GM23338 (cell line): ENCODE results near the gene ING5. TPM values are rescaled to one million over a fixed set of nuclear protein-coding genes. Genes with fewer than 3 reads are reported as not detected.

Experiments
- ATAC-seq: fragments of 200-7000 bp; cut with Tn5 transposase; 3 replicates; pipeline ENCODE4 v1.9.1; 2020
- DNase-seq: peaks from one replicate; pipeline ENCODE4 v3.0.0-alpha.2; 2015; ENCODE audit warnings: low spot score
- H2AFZ ChIP-seq: fragments of 200-600 bp; sonication (generic); 2 replicates; pipeline ENCODE4 v1.8.0; 2016; ENCODE audit warnings: antibody characterized with exemption, mild to moderate bottlenecking, moderate library complexity
- H3F3A ChIP-seq: fragments of 200-600 bp; sonication (generic); replicated peaks from 2 replicates; pipeline ENCODE4 v1.8.0; 2017; ENCODE audit warnings: antibody characterized with exemption, mixed run types, low read depth
- H3K27ac ChIP-seq: fragments of 200-600 bp; sonication (generic); 2 replicates; pipeline ENCODE4 v1.6.1; 2016; ENCODE audit warnings: low read depth
- H3K27me3 ChIP-seq: fragments of 200-600 bp; sonication (generic); 2 replicates; pipeline ENCODE4 v1.8.0; 2016; ENCODE audit warnings: mild to moderate bottlenecking, mixed run types, moderate library complexity; ENCODE audit not compliant: insufficient read depth
- H3K36me3 ChIP-seq: fragments of 200-600 bp; sonication (generic); 2 replicates; pipeline ENCODE4 v1.8.0; 2016; ENCODE audit warnings: mild to moderate bottlenecking; ENCODE audit not compliant: insufficient read depth
- H3K4me1 ChIP-seq: fragments of 200-600 bp; sonication (generic); 2 replicates; pipeline ENCODE4 v1.8.0; 2016; ENCODE audit warnings: mild to moderate bottlenecking, moderate library complexity; ENCODE audit not compliant: insufficient read depth
- H3K4me2 ChIP-seq: fragments of 200-600 bp; sonication (generic); 2 replicates; pipeline ENCODE4 v1.7.1; 2017; ENCODE audit warnings: mixed run types
- H3K4me3 ChIP-seq: fragments of 200-600 bp; sonication (generic); 2 replicates; pipeline ENCODE4 v1.6.1; 2016; ENCODE audit warnings: mixed run types
- H3K79me2 ChIP-seq: fragments of 200-600 bp; sonication (generic); replicated peaks from 2 replicates; pipeline ENCODE4 v1.8.0; 2017; ENCODE audit warnings: mild to moderate bottlenecking; ENCODE audit not compliant: insufficient read depth
- H3K9me2 ChIP-seq: fragments of 200-600 bp; sonication (generic); 2 replicates; pipeline ENCODE4 v1.8.0; 2017; ENCODE audit not compliant: insufficient read depth
- H4K20me1 ChIP-seq: fragments of 200-600 bp; sonication (generic); replicated peaks from 2 replicates; pipeline ENCODE4 v1.8.0; 2017; ENCODE audit warnings: mild to moderate bottlenecking; ENCODE audit not compliant: insufficient read depth
- H3K27ac Mint-ChIP-seq: 2 replicates; pipeline ENCODE4 v1.8.0; 2020; ENCODE audit warnings: inconsistent platforms, mild to moderate bottlenecking, moderate library complexity, mixed read lengths
- H3K27me3 Mint-ChIP-seq: 3 replicates; pipeline ENCODE4 v1.8.0; 2022; ENCODE audit warnings: low read depth, mild to moderate bottlenecking, moderate library complexity, mixed read lengths, inconsistent platforms; ENCODE audit not compliant: insufficient read depth, poor library complexity
- H3K36me3 Mint-ChIP-seq: 3 replicates; pipeline ENCODE4 v1.8.0; 2021; ENCODE audit warnings: low read depth, mild to moderate bottlenecking, inconsistent platforms, moderate library complexity, mixed read lengths
- H3K4me1 Mint-ChIP-seq: 3 replicates; pipeline ENCODE4 v1.8.0; 2020; ENCODE audit warnings: mild to moderate bottlenecking, inconsistent platforms, mixed read lengths
- H3K4me3 Mint-ChIP-seq: 3 replicates; pipeline ENCODE4 v1.8.0; 2021; ENCODE audit warnings: moderate library complexity, mild to moderate bottlenecking, inconsistent platforms, mixed read lengths
- H3K9me3 Mint-ChIP-seq: 3 replicates; pipeline ENCODE4 v1.8.0; 2020; ENCODE audit warnings: moderate library complexity, mild to moderate bottlenecking, inconsistent platforms, mixed read lengths
- CREB1 ChIP-seq: fragments of 250-450 bp; sonication (Bioruptor Pico); IDR thresholded peaks from 2 replicates; pipeline ENCODE4 v1.5.0; 2020; ENCODE audit warnings: low read depth, mild to moderate bottlenecking, moderate library complexity
- CTCF ChIP-seq, 2 experiments: fragments of 200-600 bp in 1 of 2; sonication (generic) in 1 of 2; conservative IDR thresholded peaks; 2 replicates each; pipeline versions ENCODE4 v1.5.1 to v1.6.1; 2016 to 2017; ENCODE audit warnings: antibody characterized with exemption in 2 of 2, low read depth in 2 of 2, mild to moderate bottlenecking in 2 of 2, moderate library complexity in 1 of 2
- ETS1 ChIP-seq: IDR thresholded peaks from 2 replicates; pipeline ENCODE4 v1.6.1; 2016; ENCODE audit warnings: antibody characterized with exemption
- EZH2 ChIP-seq: fragments of 200-600 bp; sonication (generic); IDR thresholded peaks from one replicate; pipeline ENCODE4 v1.8.0; 2017; ENCODE audit warnings: antibody characterized with exemption, mild to moderate bottlenecking, low read depth; ENCODE audit not compliant: unreplicated experiment
- EZH2phosphoT487 ChIP-seq: fragments of 200-600 bp; sonication (generic); IDR thresholded peaks from one replicate; pipeline ENCODE4 v1.8.1; 2018; ENCODE audit warnings: antibody characterized with exemption; ENCODE audit not compliant: unreplicated experiment
- JUNB ChIP-seq: IDR thresholded peaks from one replicate; pipeline ENCODE4 v1.6.1; 2016; ENCODE audit warnings: antibody characterized with exemption; ENCODE audit not compliant: unreplicated experiment
- NANOG ChIP-seq: IDR thresholded peaks from 2 replicates; pipeline ENCODE4 v1.6.1; 2016; ENCODE audit warnings: antibody characterized with exemption, borderline replicate concordance
- POLR2AphosphoS5 ChIP-seq: IDR thresholded peaks from 2 replicates; pipeline ENCODE4 v1.6.1; 2016; ENCODE audit warnings: antibody characterized with exemption, low read depth
- STAT1 ChIP-seq: IDR thresholded peaks from one replicate; pipeline ENCODE4 v1.6.1; 2016; ENCODE audit warnings: antibody characterized with exemption; ENCODE audit not compliant: unreplicated experiment
- ZNF114 ChIP-seq: fragments of 250-450 bp; sonication (Bioruptor Pico); IDR thresholded peaks from 2 replicates; pipeline ENCODE4 v1.5.0; 2020; ENCODE audit warnings: mild to moderate bottlenecking, moderate library complexity
- ZNF331 ChIP-seq: fragments of 250-450 bp; sonication (Bioruptor Pico); IDR thresholded peaks from 2 replicates; pipeline ENCODE4 v1.5.0; 2020; ENCODE audit warnings: low read depth, mild to moderate bottlenecking, moderate library complexity
- ZNF462 ChIP-seq: fragments of 250-450 bp; sonication (Bioruptor Pico); IDR thresholded peaks from 2 replicates; pipeline ENCODE4 v1.5.0; 2020; ENCODE audit warnings: mild to moderate bottlenecking, moderate library complexity
- polyA plus RNA-seq: library from polyadenylated mRNA; unstranded; fragments of >200 nt; fragmentation: Nextera tagmentation; extraction: Ambion mirVana; gene quantifications from 2 replicates; pipeline ENCODE4 v1.2.1, GENCODE V29; 2016
- total RNA-seq: library from RNA; depleted of rRNA; stranded (reverse); fragments of >200 nt; shearing (Covaris generic); gene quantifications from 2 replicates; pipeline ENCODE4 v1.2.3, GENCODE V29; 2014
- TF ChIP-seq, protein P1 (sequence below): IDR thresholded peaks from one replicate; pipeline ENCODE4 v1.6.1; 2018; ENCODE audit warnings: antibody characterized with exemption; ENCODE audit not compliant: unreplicated experiment

The ING5 gene
- total and polyA plus RNA-seq, 2 experiments from 2014 or later, result 25.7 to 42.5 TPM

- no peak for TF ChIP-seq CTCF (conservative IDR thresholded peaks at IDR 0.05; ENCODE audit: low read depth in 2 of 2)
- TF ChIP-seq EZH2phosphoT487, result no peak
- TF ChIP-seq ZNF331 (CRISPR knock-in tag), result no peak
- TF ChIP-seq CREB1, result no peak
- no peak for TF ChIP-seq ETS1
- TF ChIP-seq NANOG, result no peak
- TF ChIP-seq POLR2AphosphoS5, result no peak
- no peak for TF ChIP-seq ZNF462
- no peak for TF ChIP-seq STAT1
- TF ChIP-seq, protein P1, sequence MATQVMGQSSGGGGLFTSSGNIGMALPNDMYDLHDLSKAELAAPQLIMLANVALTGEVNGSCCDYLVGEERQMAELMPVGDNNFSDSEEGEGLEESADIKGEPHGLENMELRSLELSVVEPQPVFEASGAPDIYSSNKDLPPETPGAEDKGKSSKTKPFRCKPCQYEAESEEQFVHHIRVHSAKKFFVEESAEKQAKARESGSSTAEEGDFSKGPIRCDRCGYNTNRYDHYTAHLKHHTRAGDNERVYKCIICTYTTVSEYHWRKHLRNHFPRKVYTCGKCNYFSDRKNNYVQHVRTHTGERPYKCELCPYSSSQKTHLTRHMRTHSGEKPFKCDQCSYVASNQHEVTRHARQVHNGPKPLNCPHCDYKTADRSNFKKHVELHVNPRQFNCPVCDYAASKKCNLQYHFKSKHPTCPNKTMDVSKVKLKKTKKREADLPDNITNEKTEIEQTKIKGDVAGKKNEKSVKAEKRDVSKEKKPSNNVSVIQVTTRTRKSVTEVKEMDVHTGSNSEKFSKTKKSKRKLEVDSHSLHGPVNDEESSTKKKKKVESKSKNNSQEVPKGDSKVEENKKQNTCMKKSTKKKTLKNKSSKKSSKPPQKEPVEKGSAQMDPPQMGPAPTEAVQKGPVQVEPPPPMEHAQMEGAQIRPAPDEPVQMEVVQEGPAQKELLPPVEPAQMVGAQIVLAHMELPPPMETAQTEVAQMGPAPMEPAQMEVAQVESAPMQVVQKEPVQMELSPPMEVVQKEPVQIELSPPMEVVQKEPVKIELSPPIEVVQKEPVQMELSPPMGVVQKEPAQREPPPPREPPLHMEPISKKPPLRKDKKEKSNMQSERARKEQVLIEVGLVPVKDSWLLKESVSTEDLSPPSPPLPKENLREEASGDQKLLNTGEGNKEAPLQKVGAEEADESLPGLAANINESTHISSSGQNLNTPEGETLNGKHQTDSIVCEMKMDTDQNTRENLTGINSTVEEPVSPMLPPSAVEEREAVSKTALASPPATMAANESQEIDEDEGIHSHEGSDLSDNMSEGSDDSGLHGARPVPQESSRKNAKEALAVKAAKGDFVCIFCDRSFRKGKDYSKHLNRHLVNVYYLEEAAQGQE, result no peak
- TF ChIP-seq JUNB, result no peak
- TF ChIP-seq ZNF114 (CRISPR knock-in tag), result no peak
- no peak for TF ChIP-seq EZH2
- no peak overlapping the region for H3K4me3 Mint-ChIP-seq
- H4K20me1 ChIP-seq, result peaks cover 18% of the 10 kb centered on the region
- no peaks in the 10 kb centered on the region; the same call in 2 of the 3 replicates for H3K9me3 Mint-ChIP-seq
- H2AFZ ChIP-seq, result no peak overlapping the region
- no peak overlapping the region for H3K4me3 ChIP-seq
- no peak overlapping the region for H3K27ac ChIP-seq
- ATAC-seq (no peak), DNase-seq (no peak)
- H3K4me2 ChIP-seq, result no peak overlapping the region
- no peaks in the 10 kb centered on the region for H3K9me2 ChIP-seq
- peaks cover 5% of the 10 kb centered on the region; the same call in 1 of the 3 replicates for H3K4me1 Mint-ChIP-seq
- H3F3A ChIP-seq, result 0 out of 2 replicates have a peak, but pooled peaks cover 4% of the 10 kb centered on the region
- H3K36me3 Mint-ChIP-seq, result peaks cover 91% of the 10 kb centered on the region
- no peak overlapping the region for H3K27ac Mint-ChIP-seq
- H3K36me3 ChIP-seq, result peaks cover 35% of the 10 kb centered on the region
- peaks cover 12% of the 10 kb centered on the region for H3K27me3 Mint-ChIP-seq
- no peaks in the 10 kb centered on the region for H3K27me3 ChIP-seq
- peaks cover 6% of the 10 kb centered on the region; the same call in 1 of the 2 replicates for H3K4me1 ChIP-seq
- H3K79me2 ChIP-seq, result peaks cover 44% of the 10 kb centered on the region
Observed at GRCh38 chr2:241680827-241681599, 20.8 kb upstream of the ING5 start.
